ENCODE measurements around the gene SEC24A. TPM values are rescaled to one million over a fixed set of nuclear protein-coding genes. Genes with fewer than 3 reads are reported as not detected.
A peak's percentile ranks its signal among the peaks of the same experiment; 100 is the strongest.
"Not testable (repeated sequence)": the region's sequence is repeated elsewhere in the genome, so short reads cannot be mapped to it uniquely, and the experiment has no call there.

The SEC24A gene
- total RNA-seq, 4 donors from 2014 or later, result 31.7 to 40.3 (median 33.5) TPM

GRCh38 chr5:134741052-134741451, 92.5 kb downstream of the SEC24A start:
- no peaks in the 10 kb centered on the region for H3K36me3 ChIP-seq
- no peak overlapping the region for H3K4me3 ChIP-seq (replicated peaks in 1 of 3)
- TF ChIP-seq POLR2A (IDR thresholded peaks at IDR 0.05), result no peak
- intact Hi-C loops (cut with DNase I), result no loop called here
- DNase-seq, result no peak
- 90 to 92% methylated on average over 11 of the region's 11 CpGs for WGBS, 2 donors
- H3K4me1 ChIP-seq, result peaks cover 10 to 17% of the 10 kb centered on the region in 2 donors
- H3K27ac ChIP-seq, result no peak overlapping the region
- H3K9me3 ChIP-seq, result no peaks in the 10 kb centered on the region
- H3K27me3 ChIP-seq, result no peaks in the 10 kb centered on the region

GRCh38 chr5:134742134-134742533, 93.5 kb downstream of the SEC24A start:
- DNase-seq, result no peak
- H3K36me3 ChIP-seq, result no peaks in the 10 kb centered on the region
- H3K9me3 ChIP-seq, result no peaks in the 10 kb centered on the region
- 95 to 98% methylated on average over 2 of the region's 2 CpGs for WGBS, 2 donors
- intact Hi-C loops (cut with DNase I), result no loop called here
- H3K4me3 ChIP-seq (replicated peaks in 1 of 3), result no peak overlapping the region
- no peaks in the 10 kb centered on the region for H3K27me3 ChIP-seq
- H3K27ac ChIP-seq, result no peak overlapping the region
- peaks cover 10 to 17% of the 10 kb centered on the region in 2 donors for H3K4me1 ChIP-seq
- no peak for TF ChIP-seq CTCF (IDR thresholded peaks at IDR 0.05)
- TF ChIP-seq POLR2A (IDR thresholded peaks at IDR 0.05), result no peak

- H3K36me3 ChIP-seq, result peaks cover 6 to 9% of the 10 kb centered on the region in 2 donors
Measured at GRCh38 chr5:134749415-134749814, 100.8 kb downstream of the SEC24A start.

DNA sequence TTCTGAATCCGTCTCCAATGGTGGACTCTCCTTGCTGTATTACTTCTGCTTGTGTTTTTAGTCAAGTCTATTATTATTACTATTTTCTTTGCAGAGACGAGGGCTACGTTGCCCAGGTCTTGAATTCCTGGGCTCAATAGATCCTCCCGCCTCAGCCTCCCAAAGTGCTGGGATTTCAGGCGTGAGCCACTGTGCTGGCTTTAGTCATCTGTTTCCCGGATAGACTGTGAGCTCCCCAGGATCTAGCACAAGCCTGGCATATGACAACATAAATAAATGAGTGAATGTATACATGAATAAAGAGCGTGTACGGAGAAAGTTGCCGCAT, 109.6 kb downstream of the SEC24A start:
- H3K27me3 ChIP-seq, result no peaks in the 10 kb centered on the region
- no peak for DNase-seq
- H3K4me3 ChIP-seq (replicated peaks in 1 of 3), result peak overlapping the region in 1 of 3 donors; percentile 90
- WGBS, 2 donors, result 15 to 22% methylated on average over 9 of the region's 9 CpGs
- no peaks in the 10 kb centered on the region for H3K9me3 ChIP-seq
- no peak for TF ChIP-seq POLR2A (IDR thresholded peaks at IDR 0.05)
- no peak for TF ChIP-seq CTCF (IDR thresholded peaks at IDR 0.05)
- H3K36me3 ChIP-seq, result no peaks in the 10 kb centered on the region
- intact Hi-C loops (cut with DNase I), result no loop called here
- peaks cover 12 to 14% of the 10 kb centered on the region in 2 donors for H3K4me1 ChIP-seq
- H3K27ac ChIP-seq, result peak overlapping the region in 1 of 3 donors; percentile 53

More at GRCh38 chr5:134749415-134749814, 100.8 kb downstream of the SEC24A start:
- TF ChIP-seq POLR2A (IDR thresholded peaks at IDR 0.05) (no peak), CTCF (IDR thresholded peaks at IDR 0.05) (no peak)
- H3K4me3 ChIP-seq (replicated peaks in 1 of 3), result no peak overlapping the region
- no peak overlapping the region for H3K27ac ChIP-seq
- H3K4me1 ChIP-seq, result no peaks in the 10 kb centered on the region
- no peak for DNase-seq
- intact Hi-C loops (cut with DNase I), result no loop called here
- 87 to 88% methylated on average over 3 of the region's 3 CpGs for WGBS, 2 donors
- no peaks in the 10 kb centered on the region for H3K27me3 ChIP-seq
- no peaks in the 10 kb centered on the region for H3K9me3 ChIP-seq

DNA sequence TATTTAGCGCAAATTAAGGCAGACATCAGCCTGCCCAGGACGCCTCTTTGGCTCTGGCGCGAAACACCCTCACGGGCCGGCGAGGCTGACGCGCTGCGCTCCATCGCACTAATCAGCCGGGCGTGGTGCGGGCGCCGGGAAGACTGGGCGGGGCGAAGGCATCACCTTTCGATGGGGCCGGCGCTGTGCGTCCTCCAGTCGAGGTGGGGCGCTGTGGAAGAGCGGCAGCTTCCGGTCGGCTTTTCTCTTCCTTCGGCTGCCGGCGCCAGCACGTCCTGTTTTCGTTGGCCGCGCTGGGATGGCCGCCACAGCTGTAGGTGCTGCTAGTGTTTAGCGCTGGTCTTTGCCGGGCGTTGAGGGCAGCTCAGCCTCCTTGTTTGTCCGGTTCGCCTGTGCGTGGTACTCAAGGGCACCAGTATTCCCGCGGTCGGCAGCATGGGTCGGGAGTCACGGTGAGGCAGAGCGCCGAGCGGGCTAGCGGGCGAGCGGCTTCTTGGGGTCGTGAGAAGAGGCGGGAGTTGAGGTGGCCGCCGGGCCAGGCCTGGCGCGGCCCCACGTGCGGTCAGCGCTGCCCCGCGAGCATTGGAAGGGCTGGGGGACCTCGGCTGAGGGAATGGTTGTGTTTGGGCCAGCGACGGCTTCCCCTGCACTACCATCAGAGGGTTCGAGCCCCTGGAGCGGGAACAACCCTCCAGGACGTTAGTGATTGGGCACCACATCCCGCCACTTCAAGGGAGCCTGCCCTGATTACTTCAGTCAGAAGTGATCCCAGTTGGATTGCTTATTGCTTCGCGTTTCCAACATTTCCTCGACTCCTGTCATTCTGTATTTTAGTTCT, 110.1 kb downstream of the SEC24A start, which contains the start of gene DDX46:
TSS of gene DDX46 (plus strand) at position 276 of the 838 bp plus-strand sequence. CDS start at position 436, 160 bp downstream.
- Histone ChIP-seq H3K27ac (peak within 1 kb of the TSS in 2 of 3 donors; percentile 53 to 57), H3K4me3 (replicated peaks in 1 of 3) (peak within 1 kb of the TSS; percentile 75 to 90 (median 76)), H3K27me3 (no peaks in the 10 kb centered on the region), H3K4me1 (peaks cover 12 to 14% of the 10 kb centered on the region in 2 donors), H3K36me3 (no peaks in the 10 kb centered on the region), H3K9me3 (no peaks in the 10 kb centered on the region)
- peak; percentile 94 to 97 for DNase-seq
- intact Hi-C loops (cut with DNase I), result no loop called here
- peak; percentile 24 to 95 (median 68) for TF ChIP-seq CTCF (IDR thresholded peaks at IDR 0.05)
- TF ChIP-seq POLR2A (IDR thresholded peaks at IDR 0.05), result peak in 1 of 2 donors; percentile 66
- WGBS, 2 donors, result 0 to 1% methylated on average over 13 to 28 of the region's 73 CpGs

- 96% methylated on average over 21 of the region's 21 CpGs for WGBS, 2 donors
- H3K4me3 ChIP-seq (replicated peaks in 1 of 3); intact Hi-C loops (cut with DNase I); DNase-seq; H3K27ac ChIP-seq; H3K4me1 ChIP-seq; H3K9me3 ChIP-seq; H3K27me3 ChIP-seq: not testable (repeated sequence)
- H3K36me3 ChIP-seq, result peaks cover 60 to 70% of the 10 kb centered on the region in 2 donors
Measured at GRCh38 chr5:134767528-134768291, 119.1 kb downstream of the SEC24A start.

Data from thyroid gland (tissue), 4 donors.